HFF-Myc (cell line): Measurements from ENCODE around the gene P2RX3.

Experiments
- DNase-seq: peaks from one replicate; pipeline ENCODE4 v3.0.0-alpha.2; 2011; ENCODE audit warnings: low read depth; ENCODE audit errors: extremely low read depth
- H3K4me3 ChIP-seq: replicated peaks from 2 replicates; pipeline ENCODE4 v1.5.1; 2011; ENCODE audit warnings: low read depth, mild to moderate bottlenecking, control low read depth, low read length
- TF ChIP-seq, protein P1 (sequence below): IDR thresholded peaks from 2 replicates; pipeline ENCODE4 v1.5.1; 2012; ENCODE audit warnings: mild to moderate bottlenecking, low read depth, low read length, control low read depth; ENCODE audit errors: missing control alignments

The P2RX3 gene

GRCh38 chr11:57310630-57311086 lies 27.5 kb upstream of the P2RX3 start:
- DNase-seq = no peak
- TF ChIP-seq, protein P1, sequence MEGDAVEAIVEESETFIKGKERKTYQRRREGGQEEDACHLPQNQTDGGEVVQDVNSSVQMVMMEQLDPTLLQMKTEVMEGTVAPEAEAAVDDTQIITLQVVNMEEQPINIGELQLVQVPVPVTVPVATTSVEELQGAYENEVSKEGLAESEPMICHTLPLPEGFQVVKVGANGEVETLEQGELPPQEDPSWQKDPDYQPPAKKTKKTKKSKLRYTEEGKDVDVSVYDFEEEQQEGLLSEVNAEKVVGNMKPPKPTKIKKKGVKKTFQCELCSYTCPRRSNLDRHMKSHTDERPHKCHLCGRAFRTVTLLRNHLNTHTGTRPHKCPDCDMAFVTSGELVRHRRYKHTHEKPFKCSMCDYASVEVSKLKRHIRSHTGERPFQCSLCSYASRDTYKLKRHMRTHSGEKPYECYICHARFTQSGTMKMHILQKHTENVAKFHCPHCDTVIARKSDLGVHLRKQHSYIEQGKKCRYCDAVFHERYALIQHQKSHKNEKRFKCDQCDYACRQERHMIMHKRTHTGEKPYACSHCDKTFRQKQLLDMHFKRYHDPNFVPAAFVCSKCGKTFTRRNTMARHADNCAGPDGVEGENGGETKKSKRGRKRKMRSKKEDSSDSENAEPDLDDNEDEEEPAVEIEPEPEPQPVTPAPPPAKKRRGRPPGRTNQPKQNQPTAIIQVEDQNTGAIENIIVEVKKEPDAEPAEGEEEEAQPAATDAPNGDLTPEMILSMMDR = no peak
- peak overlapping the region; percentile 40 for H3K4me3 ChIP-seq

- peak overlapping the region; percentile 40 for H3K4me3 ChIP-seq
- TF ChIP-seq, protein P1 = no peak
- peak; percentile 92 for DNase-seq
These were observed 26.8 kb upstream of the P2RX3 start for GRCh38 chr11:57311109-57311936.

DNA sequence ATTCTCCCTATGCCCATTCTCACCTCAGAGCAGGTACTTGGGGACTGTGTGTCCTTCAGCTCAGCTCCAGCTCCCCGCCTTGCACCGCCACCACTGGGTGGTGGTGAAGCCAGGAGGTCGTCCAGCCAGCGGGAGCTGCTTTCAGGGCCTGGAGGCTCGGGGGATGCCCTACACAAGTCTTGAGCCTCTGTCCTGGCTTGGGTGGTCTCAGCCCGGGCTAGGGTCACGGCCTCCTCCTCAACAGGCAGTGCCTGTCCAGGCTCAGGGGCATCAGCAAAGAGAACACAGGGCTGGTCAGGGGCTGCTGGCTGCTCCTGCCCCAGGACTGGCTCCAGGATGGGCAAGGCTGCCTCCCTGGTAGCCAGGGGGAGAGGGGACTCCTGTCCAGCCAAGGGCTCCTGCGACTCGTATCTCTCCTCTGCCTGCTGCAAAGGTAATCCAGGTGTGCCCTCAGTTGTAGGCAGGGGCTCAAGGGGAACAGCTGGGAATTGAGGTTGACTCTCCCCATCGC lies 25.6 kb upstream of the P2RX3 start:
- DNase-seq = no peak
- TF ChIP-seq, protein P1 = no peak
- no peak overlapping the region for H3K4me3 ChIP-seq

DNA sequence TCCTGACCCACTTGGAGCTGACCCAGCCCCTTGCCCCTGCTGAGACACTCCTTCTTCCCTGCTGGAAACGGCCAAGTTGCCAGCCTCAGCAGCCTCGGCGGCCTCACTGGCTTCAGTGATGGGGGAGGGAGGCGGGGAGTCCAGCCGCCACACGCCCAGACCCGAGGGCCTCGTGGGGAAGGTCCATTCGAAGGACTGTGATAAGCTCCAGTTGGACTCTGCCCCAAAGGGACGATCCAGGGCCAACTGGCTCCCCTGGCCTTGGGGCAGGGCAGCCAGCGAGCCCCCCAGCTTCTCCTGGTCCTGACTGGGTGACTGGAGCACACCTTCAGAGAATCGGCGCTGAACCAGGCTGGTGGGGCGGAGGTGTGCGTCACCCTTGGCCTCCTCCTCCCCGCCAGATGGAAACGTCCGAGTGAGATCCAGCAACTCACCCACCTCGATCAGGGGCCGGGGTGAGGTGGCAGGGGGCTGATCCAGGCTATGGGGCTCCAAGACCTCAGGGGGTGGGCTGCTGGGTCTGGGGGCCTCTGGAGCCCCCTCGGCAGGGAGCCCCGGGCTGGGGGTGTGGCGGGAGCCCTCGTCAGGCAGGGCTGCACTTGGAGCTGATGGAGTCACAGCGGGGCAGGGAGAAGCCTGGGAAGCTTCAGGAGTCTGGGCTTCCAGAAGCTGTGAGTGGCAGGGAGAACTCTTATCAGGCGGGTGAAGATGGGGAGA lies 24.9 kb upstream of the P2RX3 start:
- no peak overlapping the region for H3K4me3 ChIP-seq
- TF ChIP-seq, protein P1 = no peak
- no peak for DNase-seq

- TF ChIP-seq, protein P1 = no peak
- H3K4me3 ChIP-seq = no peak overlapping the region
- DNase-seq = no peak
These were observed 24.4 kb upstream of the P2RX3 start for GRCh38 chr11:57313788-57314135.

DNA sequence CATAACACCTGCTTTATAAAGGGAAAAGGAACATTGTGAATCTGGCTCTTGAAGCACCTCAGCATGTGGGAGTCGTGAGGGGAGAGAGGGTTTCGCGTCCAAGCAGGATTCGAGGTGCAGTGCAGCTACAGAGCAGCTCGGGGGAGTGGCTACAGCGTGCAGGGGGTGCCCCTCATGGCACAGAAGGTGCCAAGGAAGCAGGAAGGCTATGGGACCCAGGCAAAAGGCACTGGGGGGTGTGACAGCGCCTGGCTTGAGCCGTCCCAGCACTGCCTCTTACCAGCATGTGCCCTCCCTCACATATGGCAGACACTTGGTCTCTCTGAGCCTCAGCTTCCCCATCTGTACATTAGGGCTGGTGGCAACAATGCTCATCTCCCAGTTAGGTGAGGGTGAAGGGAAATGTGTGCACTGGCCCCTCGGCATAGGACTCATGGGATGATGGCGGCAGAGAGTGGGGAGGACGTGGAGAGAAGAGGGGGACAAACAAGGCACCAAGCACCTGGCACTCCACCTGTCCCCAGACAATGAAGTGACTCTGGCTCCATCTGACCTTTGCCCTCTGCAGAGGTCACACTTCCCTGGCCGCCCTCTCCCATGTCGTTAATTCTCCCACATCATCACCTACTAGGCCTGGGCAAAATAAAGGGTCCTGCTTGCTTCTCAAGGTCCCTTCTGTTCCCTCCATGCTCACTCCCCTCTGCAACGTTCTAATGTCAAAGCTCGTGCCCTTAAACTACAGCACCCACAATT lies 23.8 kb upstream of the P2RX3 start:
- TF ChIP-seq, protein P1 = no peak
- DNase-seq = no peak
- no peak overlapping the region for H3K4me3 ChIP-seq
